ENCODE results near the gene SRGAP2C. TPM values are rescaled to one million over a fixed set of nuclear protein-coding genes. Genes with fewer than 3 reads are reported as not detected.
A peak's percentile ranks its signal among the peaks of the same experiment; 100 is the strongest.
"Not testable (repeated sequence)": the region's sequence is repeated elsewhere in the genome, so short reads cannot be mapped to it uniquely, and the experiment has no call there.

SRGAP2C gene
- total RNA-seq, 1 experiment from 2014 or later: 67.6 TPM

DNA sequence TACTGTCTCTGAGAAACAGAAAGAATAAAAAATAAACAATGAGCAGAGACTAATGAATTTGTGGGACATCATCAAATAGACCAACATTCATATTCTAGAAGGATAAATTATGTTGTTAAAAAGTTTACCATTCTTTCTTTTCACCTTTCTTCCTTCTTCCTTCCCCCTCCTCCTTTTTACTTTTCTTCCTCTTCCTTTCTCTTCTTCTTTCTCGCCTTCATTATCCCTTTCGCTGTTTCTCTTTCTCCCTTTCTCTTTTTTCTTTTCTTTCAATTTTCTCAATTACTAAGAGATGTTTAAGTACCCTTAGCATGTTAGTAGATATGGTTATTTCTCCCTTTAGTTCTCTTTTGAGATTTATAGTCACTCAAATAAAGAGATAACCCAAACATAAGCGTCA lies 207.4 kb downstream of the SRGAP2C start:
- POLR2A ChIA-PET; DNase-seq (ENCODE audit: low spot score); CTCF ChIA-PET; H3K4me1 Mint-ChIP-seq; H3K4me3 Mint-ChIP-seq; ATAC-seq; H3K9me3 Mint-ChIP-seq; H3K27ac Mint-ChIP-seq; H3K36me3 Mint-ChIP-seq: not testable (repeated sequence)
- H3K27me3 Mint-ChIP-seq (ENCODE audit: low read depth): peaks cover 14% of the 10 kb centered on the region

DNA sequence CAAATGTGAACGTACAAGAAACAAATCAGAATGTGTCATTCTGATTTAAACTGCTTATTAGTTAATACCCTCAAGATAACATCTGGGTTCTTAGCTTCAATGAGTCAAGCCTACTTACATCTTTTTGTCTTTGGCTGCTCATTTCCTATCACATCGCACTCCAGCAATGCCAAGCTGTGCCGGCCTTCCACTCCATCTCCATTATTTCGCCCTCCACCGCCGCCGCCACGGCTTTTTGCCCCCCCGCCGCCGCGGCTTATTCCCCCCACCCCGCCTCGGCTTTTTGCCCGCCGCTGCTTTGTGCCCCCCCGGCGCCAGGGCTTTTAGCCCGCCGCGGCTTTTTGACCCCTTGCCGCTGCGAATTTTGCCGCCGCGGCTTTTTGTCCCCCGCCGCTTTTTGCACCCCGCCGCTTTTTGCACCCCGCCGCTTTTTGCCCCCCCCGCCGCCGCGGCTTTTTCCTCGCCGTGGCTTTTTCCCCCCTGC lies 211.0 kb downstream of the SRGAP2C start:
- peaks cover 34% of the 10 kb centered on the region for H3K27me3 Mint-ChIP-seq (ENCODE audit: low read depth)
- H3K36me3 Mint-ChIP-seq: peaks cover 10% of the 10 kb centered on the region
- CTCF ChIA-PET, ATAC-seq, POLR2A ChIA-PET, H3K27ac Mint-ChIP-seq, H3K4me1 Mint-ChIP-seq, H3K9me3 Mint-ChIP-seq: not testable (repeated sequence)
- peak overlapping the region; percentile 61 for H3K4me3 Mint-ChIP-seq
- peak; percentile 15 for DNase-seq (ENCODE audit: low spot score)

DNA sequence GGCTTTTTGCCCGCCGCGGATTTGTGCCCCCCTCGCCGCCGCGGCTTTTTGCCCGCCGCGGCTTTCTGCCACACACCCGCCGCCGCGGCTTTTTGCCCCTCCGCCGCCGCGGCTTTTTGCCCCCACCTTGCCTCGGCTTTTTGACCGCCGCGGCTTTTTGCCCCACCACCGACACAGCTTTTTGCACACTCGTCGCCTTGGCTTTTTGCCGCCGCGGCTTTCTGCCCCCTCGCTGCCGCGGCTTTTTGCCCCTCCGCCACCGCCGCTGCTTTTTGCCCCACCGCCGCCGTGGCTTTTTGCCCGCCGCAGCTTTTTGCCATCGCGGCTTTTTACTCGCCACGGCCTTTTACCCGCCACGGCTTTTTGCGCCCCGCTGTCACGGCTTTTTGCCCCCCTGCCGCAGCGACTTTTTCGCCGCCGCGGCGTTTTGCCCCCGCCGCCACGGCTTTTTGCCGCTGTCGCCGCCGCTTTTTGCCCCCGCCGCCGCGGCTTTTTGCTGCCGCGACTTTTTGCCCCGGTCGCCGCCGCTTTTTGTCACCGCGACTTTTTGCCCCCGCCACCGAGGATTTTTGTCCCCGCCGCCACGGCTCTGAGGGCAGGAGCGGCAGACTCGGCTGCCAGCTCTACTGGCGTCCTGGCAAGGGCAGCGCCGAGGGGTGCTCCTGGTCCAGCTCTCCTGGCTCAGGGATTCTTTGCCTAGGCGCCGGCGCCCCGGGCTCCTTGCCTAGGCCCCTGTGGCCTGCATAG lies 211.7 kb downstream of the SRGAP2C start:
- H3K27ac Mint-ChIP-seq, CTCF ChIA-PET, POLR2A ChIA-PET, ATAC-seq: not testable (repeated sequence)
- H3K27me3 Mint-ChIP-seq (ENCODE audit: low read depth): peaks cover 39% of the 10 kb centered on the region
- peak overlapping the region; percentile 73 for H3K4me3 Mint-ChIP-seq
- peaks cover 15% of the 10 kb centered on the region for H3K36me3 Mint-ChIP-seq
- DNase-seq (ENCODE audit: low spot score): peak; percentile 26
- H3K9me3 Mint-ChIP-seq: peaks cover 16% of the 10 kb centered on the region
- H3K4me1 Mint-ChIP-seq: peaks cover 12% of the 10 kb centered on the region

DNA sequence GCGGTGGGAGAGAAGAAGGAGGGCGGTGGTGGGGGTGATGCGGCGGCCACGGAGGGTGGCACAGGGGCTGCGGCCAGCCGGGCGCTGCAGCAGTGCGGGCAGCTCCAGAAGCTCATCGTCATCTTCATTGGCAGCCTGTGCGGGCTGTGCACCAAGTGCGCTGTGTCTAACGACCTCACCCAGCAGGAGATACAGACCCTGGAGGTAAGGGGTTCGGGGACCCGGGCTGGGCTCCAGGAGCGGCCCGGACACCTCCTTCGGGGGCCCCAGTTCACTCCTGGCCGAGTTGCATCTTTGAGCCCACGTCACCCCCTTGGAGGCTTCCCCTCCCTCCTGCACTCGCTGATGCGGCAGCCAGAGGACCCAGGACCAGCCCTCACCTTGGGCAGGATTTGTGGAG lies 212.3 kb downstream of the SRGAP2C start:
- peak overlapping the region; percentile 73 for H3K4me3 Mint-ChIP-seq
- not testable (repeated sequence) for ATAC-seq

DNA sequence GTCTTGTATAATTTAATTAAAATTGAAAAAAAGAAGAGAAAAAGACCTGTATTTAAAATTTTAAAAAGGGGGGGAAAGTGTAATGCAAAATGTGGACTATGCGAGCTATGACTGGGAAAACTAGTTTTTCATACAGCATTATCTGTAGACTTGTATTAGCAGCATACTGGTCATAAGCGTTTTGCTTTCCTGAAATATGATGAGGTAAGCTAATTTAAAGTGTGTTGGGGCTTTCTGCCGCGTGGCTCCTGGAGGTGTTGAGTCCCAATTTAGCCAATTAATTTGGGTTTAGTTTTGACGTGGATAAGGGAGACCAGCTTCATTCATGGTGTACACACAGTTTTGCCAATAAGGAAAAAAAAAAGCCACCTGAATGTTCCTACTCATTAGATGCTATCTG lies 214.4 kb downstream of the SRGAP2C start:
- POLR2A ChIA-PET; CTCF ChIA-PET; DNase-seq (ENCODE audit: low spot score); ATAC-seq; H3K4me3 Mint-ChIP-seq; H3K27ac Mint-ChIP-seq: not testable (repeated sequence)
- peaks cover 42% of the 10 kb centered on the region for H3K27me3 Mint-ChIP-seq (ENCODE audit: low read depth)
- H3K9me3 Mint-ChIP-seq: peaks cover 19% of the 10 kb centered on the region
- H3K36me3 Mint-ChIP-seq: peaks cover 19% of the 10 kb centered on the region
- H3K4me1 Mint-ChIP-seq: peaks cover 16% of the 10 kb centered on the region

More for the DNA sequence above, 212.3 kb downstream of the SRGAP2C start:
- Mint-ChIP-seq H3K27me3 (ENCODE audit: low read depth) (peaks cover 41% of the 10 kb centered on the region), H3K9me3 (peaks cover 18% of the 10 kb centered on the region), H3K4me1 (peaks cover 15% of the 10 kb centered on the region), H3K36me3 (peaks cover 18% of the 10 kb centered on the region)
- H3K27ac Mint-ChIP-seq; POLR2A ChIA-PET; CTCF ChIA-PET; DNase-seq (ENCODE audit: low spot score): not testable (repeated sequence)

DNA sequence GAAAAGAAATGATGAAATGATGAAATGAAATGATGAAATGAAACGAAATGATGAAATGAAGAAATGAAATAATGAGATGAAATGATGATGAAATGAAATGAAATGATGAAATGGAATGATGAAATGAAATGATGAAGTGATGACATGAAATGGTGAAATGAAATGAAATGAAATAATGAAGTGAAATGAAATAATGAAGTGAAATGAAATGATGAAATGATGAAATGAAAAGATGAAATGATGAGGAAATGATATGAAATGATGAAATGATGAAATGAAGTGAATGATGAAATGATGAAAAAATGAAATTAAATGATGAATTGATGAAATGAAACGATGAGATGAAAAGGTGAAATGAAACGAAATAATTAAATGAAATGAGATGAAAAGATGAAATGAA lies 215.3 kb downstream of the SRGAP2C start:
- peak overlapping the region; percentile 78 for H3K4me3 Mint-ChIP-seq
- peaks cover 16% of the 10 kb centered on the region for H3K4me1 Mint-ChIP-seq
- 0 out of 2 replicates have a peak overlapping the region, but pooled peaks have one; percentile 0 for H3K27ac Mint-ChIP-seq
- H3K36me3 Mint-ChIP-seq: peaks cover 19% of the 10 kb centered on the region
- peaks cover 42% of the 10 kb centered on the region for H3K27me3 Mint-ChIP-seq (ENCODE audit: low read depth)
- ATAC-seq; CTCF ChIA-PET; POLR2A ChIA-PET; DNase-seq (ENCODE audit: low spot score): not testable (repeated sequence)
- H3K9me3 Mint-ChIP-seq: peaks cover 19% of the 10 kb centered on the region

DNA sequence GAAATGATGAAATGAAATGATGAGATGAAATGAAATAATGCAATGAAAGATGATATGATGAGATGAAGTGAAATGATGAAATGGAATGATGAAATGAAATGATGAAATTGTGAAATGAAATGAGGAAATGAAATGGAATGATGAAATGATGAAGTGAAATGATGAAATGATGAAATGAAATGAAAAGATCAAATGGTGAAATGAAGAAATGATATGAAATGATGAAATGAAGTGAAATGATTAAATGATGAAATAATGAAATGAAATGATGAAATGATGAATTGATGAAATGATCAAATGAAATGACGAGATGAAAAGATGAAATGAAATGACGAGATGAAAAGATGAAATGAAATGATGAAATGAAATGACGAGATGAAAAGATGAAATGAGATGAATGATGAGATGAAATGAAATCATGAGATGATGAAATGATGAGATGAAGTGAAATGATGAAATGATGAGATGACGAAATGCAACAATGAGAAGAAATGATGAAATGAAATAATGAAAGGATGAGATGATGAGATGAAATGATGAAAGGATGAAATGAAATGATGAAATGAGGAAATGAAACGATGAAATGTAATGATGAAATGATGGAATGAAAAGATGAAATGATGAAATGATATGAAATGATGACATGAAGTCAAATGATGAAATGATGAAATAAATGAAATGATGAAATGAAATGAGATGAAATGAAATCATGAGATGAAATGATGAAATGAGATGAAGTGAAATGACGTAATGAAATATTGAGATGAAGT lies 216.0 kb downstream of the SRGAP2C start:
- DNase-seq (ENCODE audit: low spot score); POLR2A ChIA-PET; CTCF ChIA-PET; ATAC-seq: not testable (repeated sequence)
- H3K36me3 Mint-ChIP-seq: peaks cover 19% of the 10 kb centered on the region
- peak overlapping the region; percentile 78 for H3K4me3 Mint-ChIP-seq
- H3K9me3 Mint-ChIP-seq: peaks cover 22% of the 10 kb centered on the region
- peak overlapping the region; percentile 83 for H3K27ac Mint-ChIP-seq
- H3K4me1 Mint-ChIP-seq: peaks cover 16% of the 10 kb centered on the region
- H3K27me3 Mint-ChIP-seq (ENCODE audit: low read depth): peaks cover 39% of the 10 kb centered on the region

DNA sequence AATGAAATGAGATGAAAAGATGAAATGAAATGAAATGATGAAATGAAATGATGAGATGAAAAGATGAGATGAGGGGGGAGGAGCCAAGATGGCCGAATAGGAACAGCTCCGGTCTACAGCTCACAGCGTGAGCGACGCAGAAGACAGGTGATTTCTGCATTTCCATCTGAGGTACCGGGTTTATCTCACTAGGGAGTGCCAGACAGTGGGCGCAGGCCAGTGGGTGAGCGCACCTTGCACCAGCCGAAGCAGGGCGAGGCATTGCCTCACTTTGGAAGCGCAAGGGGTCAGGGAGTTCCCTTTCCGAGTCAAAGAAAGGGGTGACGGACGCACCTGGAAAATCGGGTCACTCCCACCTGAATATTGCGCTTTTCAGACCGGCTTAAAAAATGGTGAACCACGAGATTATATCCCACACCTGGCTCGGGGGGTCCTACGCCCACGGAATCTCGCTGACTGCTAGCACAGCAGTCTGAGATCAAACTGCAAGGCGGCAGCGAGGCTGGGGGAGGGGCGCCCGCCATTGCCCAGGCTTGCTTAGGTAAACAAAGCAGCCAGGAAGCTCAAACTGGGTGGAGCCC lies 216.7 kb downstream of the SRGAP2C start:
- H3K9me3 Mint-ChIP-seq: peaks cover 25% of the 10 kb centered on the region
- H3K27me3 Mint-ChIP-seq (ENCODE audit: low read depth): peaks cover 34% of the 10 kb centered on the region
- CTCF ChIA-PET, POLR2A ChIA-PET, ATAC-seq: not testable (repeated sequence)
- peak overlapping the region; percentile 83 for H3K27ac Mint-ChIP-seq
- peak; percentile 13 for DNase-seq (ENCODE audit: low spot score)
- H3K4me1 Mint-ChIP-seq: peaks cover 16% of the 10 kb centered on the region
- peaks cover 21% of the 10 kb centered on the region for H3K36me3 Mint-ChIP-seq
- peak overlapping the region; percentile 78 for H3K4me3 Mint-ChIP-seq

DNA sequence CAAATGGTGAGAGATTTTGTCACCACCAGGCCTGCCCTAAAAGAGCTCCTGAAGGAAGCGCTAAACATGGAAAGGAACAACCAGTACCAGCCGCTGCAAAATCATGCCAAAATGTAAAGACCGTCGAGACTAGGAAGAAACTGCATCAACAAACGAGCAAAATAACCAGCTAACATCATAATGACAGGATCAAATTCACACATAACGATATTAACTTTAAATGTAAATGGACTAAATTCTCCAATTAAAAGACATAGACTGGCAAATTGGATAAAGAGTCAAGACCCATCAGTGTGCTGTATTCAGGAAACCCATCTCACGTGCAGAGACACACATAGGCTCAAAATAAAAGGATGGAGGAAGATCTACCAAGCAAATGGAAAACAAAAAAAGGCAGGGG lies 218.5 kb downstream of the SRGAP2C start:
- POLR2A ChIA-PET; H3K4me3 Mint-ChIP-seq; H3K27ac Mint-ChIP-seq; CTCF ChIA-PET; DNase-seq (ENCODE audit: low spot score); ATAC-seq: not testable (repeated sequence)
- peaks cover 16% of the 10 kb centered on the region for H3K4me1 Mint-ChIP-seq
- peaks cover 25% of the 10 kb centered on the region for H3K9me3 Mint-ChIP-seq
- H3K27me3 Mint-ChIP-seq (ENCODE audit: low read depth): peaks cover 21% of the 10 kb centered on the region
- H3K36me3 Mint-ChIP-seq: peaks cover 21% of the 10 kb centered on the region

Data from WTC11 (cell line).